Islet precursor cell (in vitro differentiated cells): ENCODE results near the gene IRF2BP2.

ENCODE experiments used
- DNase-seq: peaks from one replicate; pipeline ENCODE4 v3.0.0-alpha.2; 2018

The IRF2BP2 gene

DNA sequence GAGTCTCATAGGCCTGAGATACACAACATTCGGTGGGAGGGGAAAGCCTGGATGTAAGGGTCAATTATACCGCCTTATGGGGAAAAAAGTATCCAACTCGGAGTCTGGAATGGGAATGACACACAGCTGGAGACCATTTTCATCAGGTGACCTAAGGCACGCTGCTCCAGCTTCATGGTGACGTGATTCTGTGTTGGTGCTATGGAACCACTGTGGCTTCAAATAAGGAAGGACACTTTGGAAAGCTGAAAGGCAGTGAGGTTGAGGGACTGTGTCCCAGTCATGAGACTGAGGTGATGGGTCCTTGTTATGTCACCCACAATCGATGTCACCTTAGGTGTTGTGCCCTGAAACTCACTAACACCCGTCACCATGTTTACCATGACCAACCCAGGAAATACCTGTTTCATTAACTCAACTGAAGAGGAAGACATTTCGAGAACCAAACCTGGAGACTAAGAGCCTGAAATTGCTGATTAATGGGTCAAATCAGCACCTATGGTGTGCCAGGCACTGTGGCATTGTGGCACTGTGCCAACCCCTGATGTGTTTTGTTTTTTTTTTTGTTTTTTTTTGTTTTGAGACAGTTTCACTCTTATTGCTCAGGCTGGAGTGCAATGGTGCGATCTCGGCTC is 54.5 kb downstream of the IRF2BP2 start:
- no peak for DNase-seq

- DNase-seq, result peak; percentile 70
These were observed 55.2 kb downstream of the IRF2BP2 start for GRCh38 chr1:234554698-234555311.
